ENCODE measurements around the gene FXYD1. TPM values are rescaled to one million over a fixed set of nuclear protein-coding genes. Genes with fewer than 3 reads are reported as not detected.
"Not testable (repeated sequence)": the region's sequence is repeated elsewhere in the genome, so short reads cannot be mapped to it uniquely, and the experiment has no call there.

The FXYD1 gene
- total and polyA plus RNA-seq, 7 donors, result 210 to 860 (median 542) TPM

DNA sequence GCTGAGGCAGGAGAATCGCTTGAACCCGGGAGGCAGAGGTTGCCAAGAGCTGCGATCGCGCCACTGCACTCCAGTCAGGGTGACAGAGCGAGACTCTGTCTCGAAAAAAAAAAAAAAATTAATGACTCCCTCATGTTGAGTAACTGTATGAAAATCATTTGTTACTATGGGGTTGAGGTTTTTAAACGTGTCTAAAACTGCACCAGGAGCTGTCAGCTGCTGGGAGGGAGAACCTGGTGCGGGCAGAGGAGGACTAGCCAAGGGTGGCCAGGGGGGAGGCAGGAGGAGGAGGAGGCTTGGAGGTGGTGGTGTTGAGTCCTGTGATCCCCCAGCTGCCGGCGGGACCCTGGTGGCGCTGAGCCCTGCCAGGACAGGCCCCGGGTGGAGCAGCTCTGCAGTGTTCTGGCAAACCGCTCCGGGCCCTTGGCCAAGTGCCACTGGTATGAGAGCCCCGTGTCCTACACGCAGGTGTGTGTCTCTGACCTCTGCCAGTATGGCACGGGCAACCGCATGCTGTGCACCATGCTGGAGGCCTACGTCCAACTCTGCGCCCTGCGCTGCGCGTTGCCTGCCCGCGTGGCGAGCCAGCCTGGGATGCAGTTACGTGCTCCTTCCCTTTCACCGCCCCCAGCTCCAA, 40.1 kb upstream of the FXYD1 start:
- H3K27me3 ChIP-seq (ENCODE audit: insufficient read depth in 3 of 3, low read length in 2 of 3), result no peaks in the 10 kb centered on the region
- intact Hi-C loops (cut with DNase I), result no loop called here
- no peaks in the 10 kb centered on the region for H3K36me3 ChIP-seq (ENCODE audit: insufficient read depth in 1 of 2, low read depth in 1 of 2)
- no peaks in the 10 kb centered on the region for H3K9me3 ChIP-seq
- no peak overlapping the region for H3K27ac ChIP-seq
- WGBS, 3 donors, result 58 to 68% (median 62%) methylated on average over 24 to 29 of the region's 29 CpGs
- H3K4me1 ChIP-seq, result no peaks in the 10 kb centered on the region
- ATAC-seq, result peak; percentile 27 to 44 (median 34)
- DNase-seq, result no peak
- TF ChIP-seq, protein P1, sequence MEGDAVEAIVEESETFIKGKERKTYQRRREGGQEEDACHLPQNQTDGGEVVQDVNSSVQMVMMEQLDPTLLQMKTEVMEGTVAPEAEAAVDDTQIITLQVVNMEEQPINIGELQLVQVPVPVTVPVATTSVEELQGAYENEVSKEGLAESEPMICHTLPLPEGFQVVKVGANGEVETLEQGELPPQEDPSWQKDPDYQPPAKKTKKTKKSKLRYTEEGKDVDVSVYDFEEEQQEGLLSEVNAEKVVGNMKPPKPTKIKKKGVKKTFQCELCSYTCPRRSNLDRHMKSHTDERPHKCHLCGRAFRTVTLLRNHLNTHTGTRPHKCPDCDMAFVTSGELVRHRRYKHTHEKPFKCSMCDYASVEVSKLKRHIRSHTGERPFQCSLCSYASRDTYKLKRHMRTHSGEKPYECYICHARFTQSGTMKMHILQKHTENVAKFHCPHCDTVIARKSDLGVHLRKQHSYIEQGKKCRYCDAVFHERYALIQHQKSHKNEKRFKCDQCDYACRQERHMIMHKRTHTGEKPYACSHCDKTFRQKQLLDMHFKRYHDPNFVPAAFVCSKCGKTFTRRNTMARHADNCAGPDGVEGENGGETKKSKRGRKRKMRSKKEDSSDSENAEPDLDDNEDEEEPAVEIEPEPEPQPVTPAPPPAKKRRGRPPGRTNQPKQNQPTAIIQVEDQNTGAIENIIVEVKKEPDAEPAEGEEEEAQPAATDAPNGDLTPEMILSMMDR (IDR thresholded peaks at IDR 0.05), result no peak
- no peak overlapping the region for H3K4me3 ChIP-seq

DNA sequence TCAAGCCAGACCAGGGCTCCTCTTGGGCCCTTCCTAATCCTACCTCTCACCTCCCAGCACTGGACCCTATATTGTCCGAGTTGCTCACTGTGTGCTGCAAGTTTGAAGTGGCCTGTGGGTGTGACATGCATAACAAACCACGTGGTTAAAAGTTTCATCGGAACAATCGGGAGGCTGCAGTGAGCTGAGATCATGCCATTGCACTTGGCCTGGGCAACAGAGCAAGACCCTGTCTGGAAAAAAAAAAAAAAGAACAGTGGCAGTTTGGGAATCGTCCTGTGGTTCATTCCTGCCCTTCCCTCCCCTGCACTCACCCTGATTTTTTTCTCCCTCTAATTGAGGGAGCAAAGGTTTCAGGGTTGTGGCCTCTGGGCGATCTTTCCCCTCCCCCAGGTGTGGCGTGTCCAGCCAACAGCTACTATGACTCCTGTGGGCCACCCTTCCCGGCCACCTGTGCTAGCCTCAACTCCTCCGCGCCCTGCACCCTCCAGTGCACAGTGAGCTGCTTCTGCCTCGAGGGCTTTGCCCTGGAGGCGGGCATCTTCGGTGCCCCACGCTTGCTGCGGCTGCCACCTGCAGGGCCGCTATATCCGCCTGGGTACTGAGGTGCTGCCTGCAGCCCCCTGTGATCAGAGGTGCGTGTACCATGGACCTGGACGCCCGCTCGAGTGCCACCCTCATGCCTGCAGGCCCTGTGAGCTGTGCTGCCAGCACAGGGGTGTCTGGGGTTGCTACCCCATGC, 39.3 kb upstream of the FXYD1 start:
- no peak for ATAC-seq
- intact Hi-C loops (cut with DNase I), result no loop called here
- H3K4me1 ChIP-seq, result no peaks in the 10 kb centered on the region
- no peaks in the 10 kb centered on the region for H3K9me3 ChIP-seq
- WGBS, 3 donors, result 82 to 87% (median 84%) methylated on average over 21 of the region's 21 CpGs
- DNase-seq, result no peak
- no peak overlapping the region for H3K27ac ChIP-seq
- H3K36me3 ChIP-seq (ENCODE audit: insufficient read depth in 1 of 2, low read depth in 1 of 2), result no peaks in the 10 kb centered on the region
- no peak overlapping the region for H3K4me3 ChIP-seq
- TF ChIP-seq, protein P1 (IDR thresholded peaks at IDR 0.05), result no peak
- no peaks in the 10 kb centered on the region for H3K27me3 ChIP-seq (ENCODE audit: insufficient read depth in 3 of 3, low read length in 2 of 3)

DNA sequence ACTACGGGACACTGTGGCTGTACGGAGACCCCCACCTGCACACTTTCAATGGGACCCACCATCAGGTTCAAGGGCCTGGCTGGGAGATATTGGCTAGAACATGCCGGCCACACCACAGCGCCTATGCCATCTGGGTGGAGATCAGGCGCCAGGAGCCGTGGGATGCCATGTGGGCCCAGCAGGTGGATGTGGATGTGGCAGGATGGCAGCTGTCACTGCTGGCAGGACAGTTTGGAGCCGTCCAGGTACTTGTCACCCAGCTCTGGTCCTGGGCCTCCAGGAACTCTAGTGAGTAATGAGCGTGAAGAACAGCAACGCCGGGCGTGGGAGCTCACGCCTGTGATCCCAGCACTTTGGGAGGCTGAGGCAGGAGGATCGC, 38.7 kb upstream of the FXYD1 start:
- Histone ChIP-seq H3K27ac (no peak overlapping the region), H3K4me3 (no peak overlapping the region), H3K27me3 (ENCODE audit: insufficient read depth in 3 of 3, low read length in 2 of 3) (no peaks in the 10 kb centered on the region), H3K36me3 (ENCODE audit: insufficient read depth in 1 of 2, low read depth in 1 of 2) (no peaks in the 10 kb centered on the region), H3K4me1 (no peaks in the 10 kb centered on the region), H3K9me3 (no peaks in the 10 kb centered on the region)
- ATAC-seq (no peak), DNase-seq (no peak)
- intact Hi-C loops (cut with DNase I), result no loop called here
- WGBS, 3 donors, result 81 to 88% (median 83%) methylated on average over 13 of the region's 13 CpGs
- TF ChIP-seq, protein P1 (IDR thresholded peaks at IDR 0.05), result no peak

DNA sequence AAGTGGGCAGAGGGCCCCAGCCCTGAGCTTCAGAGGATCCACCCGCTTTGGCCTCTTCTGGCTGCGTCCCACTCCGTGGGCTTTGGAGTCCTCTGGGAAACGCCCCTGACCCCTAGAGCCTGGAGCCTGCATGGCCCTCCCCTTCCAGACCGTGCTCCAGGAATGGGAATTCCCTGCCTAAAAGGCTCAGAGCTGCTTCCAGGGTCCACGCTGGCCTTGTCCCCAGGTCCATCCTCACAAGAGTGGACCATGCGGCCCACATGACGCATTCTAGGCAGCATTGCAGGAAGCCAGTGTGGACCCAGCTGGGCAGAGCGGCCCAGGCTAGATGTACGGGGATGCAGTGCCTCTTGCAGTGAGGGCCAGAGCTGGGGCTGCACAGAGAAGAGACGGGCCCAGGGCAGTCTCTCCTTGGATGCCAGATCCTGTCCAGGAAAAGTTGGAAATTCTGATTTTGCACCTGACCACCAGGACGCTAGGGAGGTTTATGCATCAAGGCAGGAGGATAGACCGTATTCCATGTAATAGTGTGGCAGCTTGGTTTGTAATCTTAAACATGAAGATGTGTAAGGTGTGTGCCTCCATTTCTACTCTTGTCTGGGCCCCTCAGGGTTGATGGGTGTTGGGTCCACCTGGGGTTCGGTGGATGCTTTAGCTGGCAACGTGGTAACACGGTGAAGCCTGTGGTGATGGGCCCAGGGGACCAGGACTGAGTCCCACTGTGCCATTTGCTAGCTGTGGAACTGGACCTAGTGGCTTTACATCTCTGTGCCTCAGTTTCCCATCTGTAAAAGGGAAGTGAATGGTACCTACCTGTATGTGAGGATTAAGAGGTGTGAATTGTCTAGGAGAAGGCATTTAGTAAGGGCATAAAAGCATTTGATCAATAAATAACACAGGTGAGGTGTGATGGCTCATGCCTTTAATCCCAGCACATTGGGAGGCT, 37.8 kb upstream of the FXYD1 start:
- no peak for DNase-seq
- no peaks in the 10 kb centered on the region for H3K9me3 ChIP-seq
- TF ChIP-seq, protein P1 (IDR thresholded peaks at IDR 0.05), result no peak
- H3K4me1 ChIP-seq, result no peaks in the 10 kb centered on the region
- H3K27me3 ChIP-seq (ENCODE audit: insufficient read depth in 3 of 3, low read length in 2 of 3), result no peaks in the 10 kb centered on the region
- no peak overlapping the region for H3K27ac ChIP-seq
- H3K36me3 ChIP-seq (ENCODE audit: insufficient read depth in 1 of 2, low read depth in 1 of 2), result no peaks in the 10 kb centered on the region
- WGBS, 3 donors, result 78 to 80% (median 79%) methylated on average over 16 of the region's 16 CpGs
- intact Hi-C loops (cut with DNase I), result no loop called here
- H3K4me3 ChIP-seq, result no peak overlapping the region
- no peak for ATAC-seq

DNA sequence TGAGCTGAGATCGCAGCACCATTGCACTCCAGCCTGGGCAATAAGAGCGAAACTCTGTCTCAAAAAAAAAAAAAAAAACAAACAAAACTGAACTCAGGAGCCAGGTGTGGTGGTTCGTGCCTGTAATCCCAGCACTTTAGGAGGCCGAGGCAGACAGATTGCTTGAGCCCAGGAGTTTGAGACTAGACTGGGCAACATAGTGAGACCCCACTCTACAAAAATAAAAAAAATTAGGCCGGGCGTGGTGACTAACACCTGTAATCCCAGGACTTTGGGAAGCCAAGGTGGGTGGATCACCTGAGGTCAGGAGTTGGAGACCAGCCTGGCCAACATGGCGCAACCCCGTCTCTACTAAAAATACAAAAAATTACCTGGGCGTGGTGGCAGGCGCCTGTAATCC, 36.7 kb upstream of the FXYD1 start:
- H3K4me3 ChIP-seq; H3K27me3 ChIP-seq (ENCODE audit: insufficient read depth in 3 of 3, low read length in 2 of 3); H3K4me1 ChIP-seq; intact Hi-C loops (cut with DNase I); DNase-seq; H3K36me3 ChIP-seq (ENCODE audit: insufficient read depth in 1 of 2, low read depth in 1 of 2); H3K27ac ChIP-seq; H3K9me3 ChIP-seq; ATAC-seq: not testable (repeated sequence)
- 95 to 98% (median 96%) methylated on average over 10 of the region's 10 CpGs for WGBS, 3 donors

DNA sequence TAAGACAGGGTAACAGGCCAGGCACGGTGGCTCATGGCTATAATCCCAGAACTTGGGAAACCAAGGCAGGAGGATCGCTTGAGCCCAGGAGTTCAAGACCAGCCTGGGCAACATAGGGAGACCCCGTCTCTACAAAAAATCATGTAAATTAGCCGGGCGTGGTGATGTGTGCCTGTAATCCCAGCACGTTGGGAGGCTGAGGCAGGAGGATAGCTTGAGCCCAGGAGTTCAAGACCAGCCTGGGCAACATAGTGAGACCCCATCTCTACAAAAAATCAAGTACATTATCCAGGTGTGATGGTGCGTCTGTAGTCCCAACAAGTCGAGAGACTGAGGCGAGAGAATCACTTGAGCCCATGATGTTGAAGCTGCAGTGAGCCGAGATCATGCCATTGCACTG, 35.0 kb upstream of the FXYD1 start:
- 78 to 79% (median 78%) methylated on average over 10 of the region's 10 CpGs for WGBS, 3 donors
- H3K9me3 ChIP-seq; H3K4me1 ChIP-seq; H3K4me3 ChIP-seq; H3K36me3 ChIP-seq (ENCODE audit: insufficient read depth in 1 of 2, low read depth in 1 of 2); H3K27me3 ChIP-seq (ENCODE audit: insufficient read depth in 3 of 3, low read length in 2 of 3); intact Hi-C loops (cut with DNase I); H3K27ac ChIP-seq; ATAC-seq; DNase-seq: not testable (repeated sequence)
